Psoas muscle (tissue), 8 donors: ENCODE measurements around the gene HGFAC. TPM values are rescaled to one million over a fixed set of nuclear protein-coding genes. Genes with fewer than 3 reads are reported as not detected.

Experiments
- ATAC-seq, 4 donors: fragments of 200-7000 bp; cut with Tn5 transposase; one replicate each; pipeline ENCODE4 v1.9.1; 2020; ENCODE audit warnings: moderate library complexity in 3 of 4, mild to moderate bottlenecking in 2 of 4
- DNase-seq, 2 donors: peaks; one replicate each; pipeline ENCODE4 v3.0.0-alpha.2; 2020
- H3K27ac ChIP-seq: fragments of 200-600 bp; one replicate; pipeline ENCODE4 v1.8.0; 2022
- H3K27me3 ChIP-seq, 3 donors: fragments of 200-600 bp in 1 of 3; one replicate each; pipeline versions ENCODE4 v1.6.1 to v1.8.0; 2013 to 2022; ENCODE audit warnings: low read length in 2 of 3, mild to moderate bottlenecking in 2 of 3, moderate library complexity in 1 of 3; ENCODE audit not compliant: insufficient read depth in 3 of 3
- H3K36me3 ChIP-seq, 2 donors: fragments of 200-600 bp in 1 of 2; one replicate each; pipeline versions ENCODE4 v1.6.1 to v1.8.0; 2013 to 2022; ENCODE audit warnings: low read depth in 1 of 2, mild to moderate bottlenecking in 1 of 2, moderate library complexity in 1 of 2; ENCODE audit not compliant: insufficient read depth in 1 of 2
- H3K4me1 ChIP-seq: fragments of 200-600 bp; one replicate; pipeline ENCODE4 v1.8.0; 2022
- H3K4me3 ChIP-seq: fragments of 200-600 bp; one replicate; pipeline ENCODE4 v1.8.0; 2022; ENCODE audit warnings: mild to moderate bottlenecking
- H3K9me3 ChIP-seq: fragments of 200-600 bp; one replicate; pipeline ENCODE4 v1.8.0; 2022
- CTCF ChIP-seq: fragments of 200-600 bp; IDR thresholded peaks from one replicate; pipeline ENCODE4 v1.8.0; 2022; ENCODE audit warnings: antibody characterized with exemption
- WGBS, 3 donors: extraction: QIAGEN DNeasy Blood & Tissue Kit; methylation state at CpG; one replicate each; pipeline versions ENCODE4 v1.1.6 to v1.1.7; 2013; 5-methylcytosine and 5-hydroxymethylcytosine counted together
- intact Hi-C, 2 donors: fragments of 100-400 bp; cut with DNase I; formaldehyde crosslinking; loops; one replicate each; pipeline versions ENCODE4 v1.11.0 to v1.14.2; 2022
- polyA plus RNA-seq, 3 donors: library from polyadenylated mRNA; stranded (reverse); fragments of 200-250 nt; gene quantifications; one replicate each; pipeline ENCODE4 v1.2.3, GENCODE V29; 2013
- total RNA-seq, 4 donors: library from RNA; stranded (reverse); fragmentation: NEBNext Ultra II Directional in 2 of 4; extraction: Animal tissue kit (Norgen Biotek cat#: 25700) in 2 of 4; gene quantifications; one replicate each; pipeline versions ENCODE4 v1.2.1 to v1.2.4, GENCODE V29; 2021 to 2023
- donor health status: healthy with polysubstance abuse.
- donor health status: DM: no; HTN: no; CAD: no; lungs with moderate emphysema.
- donor health status: Bipolar disorder and iron deficiency.
- donor health status: healthy.
- donor health status: DM: yes; HTN: yes; CAD: no.
- donor health status: DM: no; HTN: no; CAD: no.
- donor health status: DM: no; HTN: no; CAD: no.
- donor health status: DM: yes; HTN: yes; CAD: no.

Gene HGFAC
- total and polyA plus RNA-seq, 7 donors = 0.09 to 1.2 (median 0.39) TPM; not detected in 1

- no peaks in the 10 kb centered on the region for H3K36me3 ChIP-seq
- no peak overlapping the region for H3K27ac ChIP-seq
- H3K27me3 ChIP-seq = no peaks in the 10 kb centered on the region
- TF ChIP-seq CTCF = no peak
- WGBS, 3 donors = 88 to 97% (median 89%) methylated on average over 10 of the region's 10 CpGs
- H3K4me3 ChIP-seq = no peak overlapping the region
- no peaks in the 10 kb centered on the region for H3K9me3 ChIP-seq
- peaks cover 13% of the 10 kb centered on the region for H3K4me1 ChIP-seq
- DNase-seq = no peak
- no peak for ATAC-seq
- intact Hi-C loops = no loop called here
Measured at GRCh38 chr4:3403348-3403906, 38.3 kb upstream of the HGFAC start.

- Histone ChIP-seq H3K4me1 (peaks cover 9% of the 10 kb centered on the region), H3K27ac (peak overlapping the region; percentile 55)
- DNase-seq = no peak
Measured at GRCh38 chr4:3404546-3404945, 37.2 kb upstream of the HGFAC start.

GRCh38 chr4:3405176-3405575 lies 36.6 kb upstream of the HGFAC start:
- Histone ChIP-seq H3K36me3 (no peaks in the 10 kb centered on the region), H3K4me1 (peaks cover 6% of the 10 kb centered on the region), H3K4me3 (no peak overlapping the region), H3K27ac (peak overlapping the region; percentile 55), H3K27me3 (no peaks in the 10 kb centered on the region), H3K9me3 (no peaks in the 10 kb centered on the region)
- peak in 1 of 2 donors; percentile 39 for DNase-seq
- TF ChIP-seq CTCF = no peak
- WGBS, 3 donors = 35 to 64% (median 54%) methylated on average over 8 of the region's 8 CpGs
- peak; percentile 52 to 68 (median 60) for ATAC-seq
- intact Hi-C loops = no loop called here

More at GRCh38 chr4:3404546-3404945, 37.2 kb upstream of the HGFAC start:
- 98 to 100% (median 98%) methylated on average over 4 of the region's 4 CpGs for WGBS, 3 donors
- no peak for ATAC-seq
- no peaks in the 10 kb centered on the region for H3K9me3 ChIP-seq
- H3K36me3 ChIP-seq = no peaks in the 10 kb centered on the region
- no peak for TF ChIP-seq CTCF
- no peak overlapping the region for H3K4me3 ChIP-seq
- intact Hi-C loops = no loop called here
- no peaks in the 10 kb centered on the region for H3K27me3 ChIP-seq

- intact Hi-C loops = no loop called here
- no peak for ATAC-seq
- H3K4me1 ChIP-seq = peaks cover 6% of the 10 kb centered on the region
- no peak overlapping the region for H3K4me3 ChIP-seq
- 92 to 95% (median 93%) methylated on average over 13 of the region's 13 CpGs for WGBS, 3 donors
- no peaks in the 10 kb centered on the region for H3K27me3 ChIP-seq
- no peaks in the 10 kb centered on the region for H3K36me3 ChIP-seq
- no peak for TF ChIP-seq CTCF
- H3K9me3 ChIP-seq = no peaks in the 10 kb centered on the region
- DNase-seq = no peak
- H3K27ac ChIP-seq = no peak overlapping the region
Measured at GRCh38 chr4:3406021-3406420, 35.7 kb upstream of the HGFAC start.

- TF ChIP-seq CTCF = no peak
- Histone ChIP-seq H3K4me1 (peaks cover 6% of the 10 kb centered on the region), H3K27me3 (no peaks in the 10 kb centered on the region), H3K36me3 (no peaks in the 10 kb centered on the region), H3K4me3 (no peak overlapping the region), H3K9me3 (no peaks in the 10 kb centered on the region), H3K27ac (no peak overlapping the region)
- no peak for ATAC-seq
- intact Hi-C loops = no loop called here
- no peak for DNase-seq
- WGBS, 3 donors = 95% methylated on average over 9 of the region's 9 CpGs
Measured at GRCh38 chr4:3406431-3406830, 35.3 kb upstream of the HGFAC start.
